GM19463 (cell line): ENCODE results near the gene STXBP6.

Experiments
- ATAC-seq: cut with Tn5 transposase; IDR thresholded peaks from one replicate; pipeline ENCODE4 v1.9.1; 2021; ENCODE audit warnings: mild to moderate bottlenecking, moderate library complexity; ENCODE audit not compliant: unreplicated experiment

The STXBP6 gene

GRCh38 chr14:24921903-24922302 lies 128.0 kb downstream of the STXBP6 start:
- ATAC-seq = no peak

GRCh38 chr14:24920265-24921075 lies 129.5 kb downstream of the STXBP6 start:
- ATAC-seq = no peak

- no peak for ATAC-seq
Measured at GRCh38 chr14:24918822-24919221, 131.1 kb downstream of the STXBP6 start.

GRCh38 chr14:24915958-24916595 lies 133.9 kb downstream of the STXBP6 start:
- ATAC-seq = no peak

GRCh38 chr14:24915403-24915921 lies 134.5 kb downstream of the STXBP6 start:
- ATAC-seq = no peak

- ATAC-seq = no peak
Measured at GRCh38 chr14:24913746-24914145, 136.2 kb downstream of the STXBP6 start.

GRCh38 chr14:24913021-24913420 lies 136.9 kb downstream of the STXBP6 start:
- ATAC-seq = no peak

GRCh38 chr14:24911324-24912109 lies 138.4 kb downstream of the STXBP6 start:
- ATAC-seq = peak; percentile 69

- no peak for ATAC-seq
Measured at GRCh38 chr14:24910408-24910986, 139.4 kb downstream of the STXBP6 start.

- ATAC-seq = no peak
Measured at GRCh38 chr14:24909523-24910302, 140.2 kb downstream of the STXBP6 start.

GRCh38 chr14:24908592-24909236 lies 141.2 kb downstream of the STXBP6 start:
- ATAC-seq = no peak

GRCh38 chr14:24904533-24904932 lies 145.4 kb downstream of the STXBP6 start:
- ATAC-seq = no peak

GRCh38 chr14:24903337-24903736 lies 146.6 kb downstream of the STXBP6 start:
- ATAC-seq = no peak

GRCh38 chr14:24900269-24901100 lies 149.5 kb downstream of the STXBP6 start:
- ATAC-seq = no peak

- no peak for ATAC-seq
Measured at GRCh38 chr14:24897793-24898192, 152.2 kb downstream of the STXBP6 start.

- ATAC-seq = no peak
Measured at GRCh38 chr14:24895622-24896021, 154.3 kb downstream of the STXBP6 start.

- no peak for ATAC-seq
Measured at GRCh38 chr14:24895243-24895583, 154.7 kb downstream of the STXBP6 start.

- ATAC-seq = no peak
Measured at GRCh38 chr14:24894583-24895242, 155.2 kb downstream of the STXBP6 start.
